NOMO-1 treated with dmso at 0.1 percent for 144 hours (cell line): ENCODE results near the gene DDX51.
"Not testable (repeated sequence)": the region's sequence is repeated elsewhere in the genome, so short reads cannot be mapped to it uniquely, and the experiment has no call there.

Source experiments
- DNase-seq: peaks from one replicate; lab custom pipeline; 2025; ENCODE audit not compliant: unreplicated experiment; lab: John Stamatoyannopoulos, UW

The DDX51 gene

DNA sequence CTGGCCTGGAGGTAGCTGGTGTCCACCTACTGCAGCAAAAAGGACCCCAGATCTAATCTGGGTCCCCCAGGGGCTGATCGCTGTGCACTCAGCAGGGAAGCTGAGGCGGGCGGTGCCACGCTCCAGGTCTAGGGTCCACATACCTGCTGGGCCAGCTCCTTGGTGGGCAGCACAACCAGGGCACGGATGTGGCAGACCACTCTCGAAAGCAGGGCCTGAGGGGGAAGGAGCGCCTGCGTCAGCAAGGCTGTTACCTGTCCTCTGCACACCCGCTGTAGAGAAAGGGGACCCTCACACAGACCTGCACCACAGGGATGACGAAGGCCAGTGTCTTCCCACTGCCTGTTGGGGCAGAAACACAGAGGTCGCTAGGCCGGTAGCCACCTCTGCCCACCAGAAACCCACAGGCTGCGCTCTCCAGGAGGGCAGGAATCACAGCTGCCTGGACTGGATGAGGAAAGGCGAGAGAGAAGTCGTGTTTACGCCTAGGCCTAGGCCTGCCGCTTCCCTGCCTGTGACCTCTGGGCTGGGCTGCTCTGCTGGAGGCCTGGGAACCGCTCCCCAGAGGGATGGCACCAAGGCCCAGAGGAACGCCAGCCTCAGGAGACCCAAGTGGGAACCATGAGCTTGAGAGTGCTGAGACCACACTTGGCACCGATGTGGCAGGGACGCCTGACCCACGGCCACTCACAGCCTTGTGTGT lies 2.0 kb downstream of the DDX51 start:
- no peak for DNase-seq

- no peak for DNase-seq
These were observed 2.9 kb downstream of the DDX51 start for GRCh38 chr12:132140918-132141841.

GRCh38 chr12:132140501-132140900 lies 3.6 kb downstream of the DDX51 start:
- no peak for DNase-seq

DNA sequence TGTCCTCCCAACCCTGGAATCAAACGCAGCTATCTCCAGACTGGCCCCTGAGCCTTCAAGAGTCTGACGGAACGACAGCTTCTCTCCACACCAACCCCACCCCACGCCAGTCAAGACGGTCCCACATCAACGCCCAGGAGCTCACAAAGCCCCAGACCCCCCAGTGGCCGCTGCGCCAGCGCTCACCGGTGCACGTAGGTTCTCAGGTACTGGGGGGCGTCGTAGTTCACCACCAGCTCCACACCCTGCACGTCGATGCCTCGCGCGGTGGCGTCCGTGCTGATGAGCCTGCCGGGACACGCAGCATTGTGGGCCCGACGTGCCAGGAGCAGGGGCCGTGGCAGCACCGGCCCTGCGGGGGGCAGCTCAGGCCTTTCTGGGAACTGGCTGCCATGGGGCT lies 4.2 kb downstream of the DDX51 start:
- DNase-seq, result no peak

DNA sequence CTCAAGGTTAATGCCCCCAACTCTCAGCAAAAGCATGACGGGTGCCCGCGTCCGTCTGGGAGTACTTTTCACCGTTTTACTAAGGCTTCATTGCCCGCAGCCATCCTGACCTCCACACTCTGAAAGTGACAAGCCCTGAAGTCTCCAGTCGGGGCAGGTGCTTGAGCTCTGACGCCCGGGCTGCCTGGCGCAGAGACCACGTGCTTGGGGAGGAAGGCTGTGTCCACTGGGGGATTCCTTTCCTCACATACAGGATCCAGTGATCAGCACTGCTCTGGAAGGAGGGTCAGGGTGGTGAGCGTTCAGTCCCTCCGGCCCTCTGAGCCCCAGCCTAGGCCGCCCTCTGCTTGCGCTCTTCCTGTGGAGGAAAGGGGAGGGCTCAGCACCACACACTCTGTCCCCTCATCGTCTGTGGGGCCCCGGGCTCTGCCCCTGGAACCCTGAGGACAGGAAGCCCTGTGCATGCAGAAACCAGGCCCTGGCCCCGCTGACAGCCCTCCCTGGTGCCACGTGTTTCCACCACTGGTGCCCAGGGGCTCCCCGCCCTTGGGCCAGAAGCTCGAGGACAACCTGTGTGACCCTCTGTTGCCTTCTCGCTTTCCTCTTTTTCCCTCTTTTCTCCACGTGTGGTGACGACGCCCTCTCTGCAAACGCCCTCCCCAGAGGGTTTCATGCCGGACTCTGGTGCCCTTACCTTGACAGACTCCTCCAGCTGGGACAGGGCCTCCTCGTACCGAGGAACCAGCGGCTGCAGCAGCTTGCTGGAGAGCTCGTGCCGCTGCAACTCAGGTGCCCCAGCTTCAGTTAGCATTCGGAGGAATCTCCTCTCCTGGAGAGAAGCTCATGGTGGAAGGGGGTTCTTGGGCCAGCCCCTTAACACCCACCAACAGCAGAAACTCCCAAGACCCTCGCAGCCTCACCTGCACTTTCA lies 4.9 kb downstream of the DDX51 start:
- DNase-seq, result no peak

DNA sequence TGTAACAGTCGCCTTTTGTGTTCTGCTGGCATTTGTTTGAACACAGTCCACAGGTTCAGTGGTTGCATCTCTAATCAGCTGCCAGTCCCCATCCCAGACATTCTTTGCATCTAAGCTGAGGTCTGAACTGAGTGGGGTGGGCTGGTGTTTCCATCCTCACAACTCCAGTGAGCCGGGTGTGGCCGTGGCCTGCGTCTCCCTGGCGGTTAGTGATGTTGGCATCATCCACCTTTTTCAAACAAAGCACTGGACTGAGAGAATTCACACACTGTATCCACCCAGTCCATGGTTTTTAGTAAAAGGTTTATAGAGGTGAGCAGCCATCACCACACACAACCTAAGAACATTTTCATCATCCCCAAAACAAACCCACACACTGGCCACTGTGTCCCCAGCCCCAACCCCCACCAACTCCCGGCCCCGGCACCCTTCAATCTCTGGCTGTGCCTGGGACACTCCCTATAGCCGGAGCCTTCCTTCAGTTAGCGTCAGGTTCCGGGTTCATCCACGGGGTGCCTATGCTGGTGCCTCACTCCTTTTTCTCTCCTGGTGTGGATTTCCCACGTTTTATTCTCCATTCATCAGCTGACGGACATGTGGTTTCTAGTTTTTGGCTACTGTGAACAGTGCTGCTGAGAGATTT lies 6.5 kb downstream of the DDX51 start:
- no peak for DNase-seq

GRCh38 chr12:132136226-132136625 lies 7.9 kb downstream of the DDX51 start:
- not testable (repeated sequence) for DNase-seq

DNA sequence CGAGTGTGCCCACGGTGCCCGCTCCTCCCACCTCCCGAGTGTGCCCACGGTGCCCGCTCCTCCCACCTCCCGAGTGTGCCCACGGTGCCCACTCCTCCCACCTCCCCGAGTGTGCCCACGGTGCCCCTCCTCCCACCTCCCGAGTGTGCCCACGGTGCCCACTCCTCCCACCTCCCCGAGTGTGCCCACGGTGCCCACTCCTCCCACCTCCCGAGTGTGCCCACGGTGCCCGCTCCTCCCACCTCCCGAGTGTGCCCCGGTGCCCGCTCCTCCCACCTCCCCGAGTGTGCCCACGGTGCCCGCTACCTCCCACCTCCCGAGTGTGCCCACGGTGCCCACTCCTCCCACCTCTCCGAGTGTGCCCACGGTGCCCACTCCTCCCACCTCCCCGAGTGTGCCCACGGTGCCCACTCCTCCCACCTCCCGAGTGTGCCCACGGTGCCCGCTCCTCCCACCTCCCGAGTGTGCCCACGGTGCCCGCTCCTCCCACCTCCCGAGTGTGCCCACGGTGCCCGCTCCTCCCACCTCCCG lies 9.4 kb downstream of the DDX51 start:
- not testable (repeated sequence) for DNase-seq

- no peak for DNase-seq
These were observed 10.0 kb downstream of the DDX51 start for GRCh38 chr12:132133952-132134652.

- DNase-seq, result no peak
These were observed 11.3 kb downstream of the DDX51 start for GRCh38 chr12:132132609-132133430.

DNA sequence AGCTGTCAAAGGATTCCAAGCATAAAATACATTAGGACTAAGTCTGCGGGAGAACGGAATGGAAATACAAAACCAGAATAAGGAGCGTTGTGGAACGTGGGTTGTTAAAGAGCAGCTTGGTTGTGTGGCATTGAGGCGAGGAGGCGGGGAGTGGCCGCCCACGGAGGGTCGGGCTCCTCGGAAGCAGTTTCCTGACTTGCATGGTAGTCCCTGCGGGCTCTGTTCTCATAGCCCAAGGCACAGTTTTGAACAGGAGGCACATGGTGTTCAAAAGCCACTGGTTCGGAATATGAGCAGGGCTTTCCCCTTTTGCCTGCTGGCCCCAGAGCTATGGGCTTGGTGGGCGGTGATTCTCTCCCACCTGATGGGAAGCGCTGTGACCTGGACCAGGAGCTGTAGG lies 12.2 kb downstream of the DDX51 start:
- DNase-seq, result no peak

DNA sequence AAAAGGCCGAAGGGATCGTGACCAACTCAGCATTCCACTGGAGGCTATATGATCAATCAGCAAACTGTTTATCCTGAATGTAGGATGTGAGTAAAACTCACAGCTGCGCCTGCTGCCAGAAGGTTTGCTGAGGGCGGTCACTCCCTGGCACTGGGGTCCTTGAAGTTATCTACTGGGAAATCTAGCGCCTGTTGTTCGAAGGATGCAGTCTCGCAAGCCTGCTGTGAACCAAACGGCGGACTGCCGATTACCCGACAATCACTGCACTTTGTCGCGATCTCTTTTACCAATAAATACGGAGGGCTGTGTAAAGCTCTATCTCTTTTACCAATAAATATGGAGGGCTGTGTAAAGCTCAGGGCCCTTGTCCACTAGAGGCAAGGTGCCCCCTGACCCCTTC lies 12.9 kb downstream of the DDX51 start:
- DNase-seq, result no peak

GRCh38 chr12:132130690-132131089 lies 13.4 kb downstream of the DDX51 start:
- no peak for DNase-seq

DNA sequence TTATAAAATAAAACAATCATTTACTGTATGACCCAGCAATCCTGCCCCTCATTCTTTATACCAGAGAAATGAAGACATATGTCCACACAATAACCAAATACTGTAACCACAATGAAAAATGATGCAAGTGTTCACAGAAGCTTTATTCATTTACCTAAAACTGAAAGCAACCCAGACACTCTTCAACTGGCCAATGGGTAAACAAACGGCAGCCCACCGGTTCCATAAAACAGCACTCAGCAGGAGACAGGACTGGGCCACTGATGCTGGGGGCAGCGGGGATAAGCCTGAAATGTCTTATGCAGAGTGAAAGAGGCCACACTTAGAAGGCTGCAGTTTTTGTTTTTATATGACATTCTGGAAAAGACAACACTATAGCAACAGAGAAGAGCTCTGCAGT lies 15.1 kb downstream of the DDX51 start:
- DNase-seq, result no peak

- DNase-seq, result no peak
These were observed 17.1 kb downstream of the DDX51 start for GRCh38 chr12:132127041-132127440.

DNA sequence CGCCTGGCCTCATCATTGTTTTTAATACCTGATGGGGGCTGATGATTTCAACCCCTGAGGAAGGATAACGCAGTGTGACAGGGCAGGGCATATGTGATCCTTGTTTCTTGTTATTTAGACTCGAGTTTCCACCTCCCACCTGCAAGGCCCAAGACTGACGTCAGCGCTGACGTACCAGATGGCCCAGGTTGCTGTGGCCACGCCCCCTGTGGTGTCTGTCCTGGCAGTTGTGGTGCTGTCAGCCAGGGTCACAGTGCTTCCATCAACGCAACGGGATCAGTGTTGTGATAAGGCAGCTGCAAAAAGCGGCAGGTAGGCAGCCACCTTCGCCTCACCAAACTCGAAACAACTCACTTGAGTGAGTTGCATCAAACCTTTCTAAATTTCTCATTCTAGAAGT lies 18.4 kb downstream of the DDX51 start:
- DNase-seq, result no peak

DNA sequence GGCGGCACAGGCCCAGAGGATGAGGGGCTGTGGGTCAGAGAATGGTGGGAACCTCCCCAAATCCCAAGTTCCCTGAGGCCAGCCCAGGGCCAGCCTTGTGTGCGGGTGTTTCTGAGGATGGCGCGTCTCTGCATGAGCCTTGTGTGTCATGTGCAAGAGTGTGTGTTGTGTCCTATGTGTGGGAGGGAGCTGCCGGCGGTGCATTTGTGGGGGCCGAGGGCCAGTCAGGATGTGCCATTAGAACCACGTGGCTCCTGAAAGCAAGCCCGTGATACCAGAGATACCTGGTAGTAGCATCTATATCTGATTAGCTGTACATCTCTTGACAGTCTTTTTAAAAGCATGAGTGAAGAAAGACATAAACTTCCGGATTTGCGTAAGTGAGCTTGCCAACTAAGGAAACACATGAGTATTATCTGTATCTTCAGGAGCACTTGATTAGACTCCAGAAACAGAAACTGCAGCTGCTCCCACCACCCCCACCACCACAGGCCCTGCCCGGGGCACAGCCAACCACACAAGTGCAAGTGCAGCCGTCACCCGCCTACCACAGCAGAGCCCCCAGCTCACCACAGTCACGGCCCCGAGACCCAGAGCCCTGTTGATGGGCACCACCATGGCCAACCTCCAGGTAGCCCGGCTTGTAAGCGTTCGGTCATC lies 19.2 kb downstream of the DDX51 start:
- no peak for DNase-seq

GRCh38 chr12:132123970-132124765 lies 20.0 kb downstream of the DDX51 start:
- DNase-seq, result no peak
